Measurements from ENCODE around the gene LRTM2. TPM values are rescaled to one million over a fixed set of nuclear protein-coding genes. Genes with fewer than 3 reads are reported as not detected.

Gene LRTM2
- polyA plus RNA-seq (2012; ENCODE audit: missing spikeins), result not detected

DNA sequence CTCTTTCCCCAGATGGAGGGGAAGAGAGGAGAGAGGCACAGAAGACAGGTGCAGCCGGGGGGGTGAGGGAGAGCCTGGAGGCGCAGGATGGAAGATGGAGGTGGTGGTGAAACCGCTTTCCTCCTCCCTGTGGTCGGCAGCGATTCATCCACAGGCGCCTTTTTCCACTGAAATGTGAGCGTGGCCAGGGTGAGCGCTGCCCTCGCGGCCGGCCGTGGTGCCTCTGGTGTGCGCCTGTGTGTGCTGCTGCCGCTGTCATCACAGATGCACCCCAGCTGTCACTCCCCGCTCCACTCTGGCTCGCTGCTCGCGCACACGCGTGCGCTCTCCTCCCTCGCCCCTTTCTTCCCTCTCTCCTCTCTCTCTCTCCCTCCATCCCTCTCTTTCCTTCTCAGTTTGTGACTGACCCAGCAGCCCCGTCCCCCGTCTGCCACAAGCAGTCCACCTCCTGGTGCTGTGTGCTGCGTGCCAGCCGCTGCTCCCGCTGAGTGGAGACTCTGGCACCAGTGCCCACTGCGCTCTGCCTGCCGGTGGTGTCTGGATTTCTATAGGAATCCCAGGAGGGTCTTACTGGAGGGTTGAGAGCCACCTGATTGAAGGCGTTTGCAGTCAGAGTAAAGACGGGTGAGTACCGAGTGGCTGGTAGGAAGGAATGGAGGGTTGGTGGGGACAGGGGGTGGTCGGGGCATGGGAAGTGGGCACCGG, at the start of gene LRTM2:
Gene LRTM2, plus strand, starts transcription at position 375 of the 705 bp plus-strand sequence. CDS start 7,584 bp downstream, outside the sequence.
- TF ChIP-seq POLR2A (IDR thresholded peaks at IDR 0.05; ENCODE audit: low read depth, low read length) (no peak), TAF1 (IDR thresholded peaks at IDR 0.05; ENCODE audit: borderline replicate concordance, low read depth, low read length) (no peak)
- DNase-seq (ENCODE audit: insufficient read length) (no peak), FAIRE-seq (no peak)

DNA sequence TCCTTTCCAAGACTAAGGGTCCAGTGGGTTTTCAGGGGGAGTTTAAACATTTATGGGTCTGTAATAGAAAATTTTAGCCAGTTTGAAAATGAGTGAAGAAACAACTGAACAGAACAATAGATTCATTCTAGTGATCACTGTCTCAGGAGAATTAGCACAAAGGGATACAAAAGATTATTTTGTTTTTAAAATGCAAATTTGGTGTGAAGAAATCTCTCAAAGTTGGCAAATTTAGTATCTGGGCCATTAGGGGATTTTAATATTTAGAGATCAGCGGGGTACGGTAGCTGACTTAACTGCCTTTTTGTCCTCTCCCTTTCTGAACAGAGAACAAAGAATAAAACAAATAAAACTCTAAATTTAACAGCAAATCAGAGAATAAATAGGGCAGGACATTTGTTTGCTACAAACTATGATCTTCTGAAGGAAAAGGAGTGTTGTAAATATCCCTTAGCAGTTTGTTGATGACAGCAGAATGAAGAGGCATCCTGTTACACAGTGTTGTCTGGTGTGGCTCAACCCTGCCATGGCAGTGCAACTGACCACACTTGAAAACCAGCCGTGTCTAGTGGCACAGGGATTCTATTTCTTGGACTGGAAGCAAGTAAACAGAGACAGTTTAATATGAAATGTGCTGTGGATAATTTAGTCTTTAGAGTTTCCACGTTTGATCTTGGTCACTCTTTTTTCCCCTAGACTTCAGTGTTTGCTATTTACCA, 46.3 kb upstream of the LRTM2 start:
- peak; percentile 5 for FAIRE-seq
- no peak for DNase-seq (ENCODE audit: insufficient read length)

GRCh38 chr12:1776170-1776921, 44.0 kb upstream of the LRTM2 start:
- DNase-seq (ENCODE audit: insufficient read length) (no peak), FAIRE-seq (no peak)
- TF ChIP-seq TAF1 (IDR thresholded peaks at IDR 0.05; ENCODE audit: borderline replicate concordance, low read depth, low read length), result no peak
- TF ChIP-seq POLR2A (IDR thresholded peaks at IDR 0.05; ENCODE audit: low read depth, low read length), result no peak

More for the DNA sequence above, 46.3 kb upstream of the LRTM2 start:
- TF ChIP-seq TAF1 (IDR thresholded peaks at IDR 0.05; ENCODE audit: borderline replicate concordance, low read depth, low read length) (no peak), POLR2A (IDR thresholded peaks at IDR 0.05; ENCODE audit: low read depth, low read length) (no peak), POLR2AphosphoS5 (IDR thresholded peaks at IDR 0.05; ENCODE audit: low read depth, low read length) (no peak)

- FAIRE-seq (no peak), DNase-seq (ENCODE audit: insufficient read length) (no peak)
- TF ChIP-seq TAF1 (IDR thresholded peaks at IDR 0.05; ENCODE audit: borderline replicate concordance, low read depth, low read length), result no peak
- no peak for TF ChIP-seq POLR2AphosphoS5 (IDR thresholded peaks at IDR 0.05; ENCODE audit: low read depth, low read length)
- TF ChIP-seq POLR2A (IDR thresholded peaks at IDR 0.05; ENCODE audit: low read depth, low read length), result no peak
These were observed 42.6 kb upstream of the LRTM2 start for GRCh38 chr12:1777798-1778197.

DNA sequence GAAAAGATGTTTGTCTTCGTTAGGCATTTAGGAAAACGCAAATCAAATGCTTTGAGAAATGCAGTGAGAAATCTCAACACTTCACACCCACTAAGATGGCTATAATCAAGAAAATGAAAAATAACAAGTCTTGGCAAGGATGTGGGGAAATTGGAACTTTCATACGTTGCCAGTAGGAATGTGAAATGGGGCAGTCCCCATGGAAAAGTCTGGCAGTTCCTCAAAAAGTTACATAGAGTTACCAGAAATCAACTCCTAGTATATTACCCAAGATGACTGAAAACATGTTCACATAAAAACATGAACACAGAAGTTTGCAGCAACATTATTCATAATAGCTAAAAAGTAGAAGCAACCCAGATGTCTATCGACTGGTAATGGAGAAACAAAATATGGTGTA, 41.5 kb upstream of the LRTM2 start:
- DNase-seq (ENCODE audit: insufficient read length) (no peak), FAIRE-seq (peak; percentile 70)
- no peak for TF ChIP-seq POLR2A (IDR thresholded peaks at IDR 0.05; ENCODE audit: low read depth, low read length)
- TF ChIP-seq POLR2AphosphoS5 (IDR thresholded peaks at IDR 0.05; ENCODE audit: low read depth, low read length), result no peak
- TF ChIP-seq TAF1 (IDR thresholded peaks at IDR 0.05; ENCODE audit: borderline replicate concordance, low read depth, low read length), result no peak

DNA sequence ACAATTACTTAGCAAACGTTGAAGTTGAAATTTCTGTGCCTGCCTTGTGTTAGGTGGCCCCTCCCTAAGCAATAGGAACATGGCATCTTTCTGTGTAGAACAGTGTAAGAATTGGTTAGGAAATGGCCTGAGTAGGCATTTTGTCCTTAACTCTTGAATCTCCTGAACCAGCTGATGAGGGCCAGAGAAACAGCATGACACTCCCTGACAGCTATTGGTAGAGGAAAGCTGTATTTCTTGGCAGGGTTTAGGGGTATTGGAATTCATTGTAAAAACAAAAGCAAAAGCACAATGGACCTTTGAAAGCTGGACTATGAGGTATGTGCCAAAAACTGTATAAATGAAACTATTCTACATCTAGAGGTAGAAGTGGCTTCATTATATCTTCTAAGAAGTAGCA, 40.6 kb upstream of the LRTM2 start:
- TF ChIP-seq TAF1 (IDR thresholded peaks at IDR 0.05; ENCODE audit: borderline replicate concordance, low read depth, low read length) (no peak), POLR2AphosphoS5 (IDR thresholded peaks at IDR 0.05; ENCODE audit: low read depth, low read length) (no peak), POLR2A (IDR thresholded peaks at IDR 0.05; ENCODE audit: low read depth, low read length) (no peak)
- DNase-seq (ENCODE audit: insufficient read length), result no peak
- FAIRE-seq, result no peak

DNA sequence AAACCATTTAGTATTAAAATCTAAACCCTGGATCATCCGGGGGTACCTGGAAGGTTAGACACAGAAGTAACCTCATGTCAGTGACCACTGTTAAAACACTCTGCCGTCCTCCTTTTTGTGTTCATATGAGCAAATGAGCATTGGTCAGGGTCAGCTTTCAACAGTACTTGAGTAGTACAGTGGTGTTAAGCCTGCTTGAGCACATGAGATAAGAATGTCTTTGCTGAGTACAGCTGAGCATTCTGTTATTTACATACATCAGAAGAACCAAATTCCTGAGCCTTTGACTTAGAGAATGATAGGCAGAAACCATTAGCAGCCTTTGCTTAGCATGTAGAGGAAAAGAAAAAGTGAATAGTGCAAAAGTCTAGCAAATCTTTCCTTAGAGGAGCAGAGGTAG, 38.6 kb upstream of the LRTM2 start:
- DNase-seq (ENCODE audit: insufficient read length) (no peak), FAIRE-seq (no peak)
- no peak for TF ChIP-seq TAF1 (IDR thresholded peaks at IDR 0.05; ENCODE audit: borderline replicate concordance, low read depth, low read length)
- no peak for TF ChIP-seq POLR2A (IDR thresholded peaks at IDR 0.05; ENCODE audit: low read depth, low read length)
- TF ChIP-seq POLR2AphosphoS5 (IDR thresholded peaks at IDR 0.05; ENCODE audit: low read depth, low read length), result no peak

- DNase-seq (ENCODE audit: insufficient read length) (no peak), FAIRE-seq (no peak)
- no peak for TF ChIP-seq POLR2AphosphoS5 (IDR thresholded peaks at IDR 0.05; ENCODE audit: low read depth, low read length)
- TF ChIP-seq POLR2A (IDR thresholded peaks at IDR 0.05; ENCODE audit: low read depth, low read length), result no peak
- no peak for TF ChIP-seq TAF1 (IDR thresholded peaks at IDR 0.05; ENCODE audit: borderline replicate concordance, low read depth, low read length)
These were observed 38.1 kb upstream of the LRTM2 start for GRCh38 chr12:1782215-1782614.

DNA sequence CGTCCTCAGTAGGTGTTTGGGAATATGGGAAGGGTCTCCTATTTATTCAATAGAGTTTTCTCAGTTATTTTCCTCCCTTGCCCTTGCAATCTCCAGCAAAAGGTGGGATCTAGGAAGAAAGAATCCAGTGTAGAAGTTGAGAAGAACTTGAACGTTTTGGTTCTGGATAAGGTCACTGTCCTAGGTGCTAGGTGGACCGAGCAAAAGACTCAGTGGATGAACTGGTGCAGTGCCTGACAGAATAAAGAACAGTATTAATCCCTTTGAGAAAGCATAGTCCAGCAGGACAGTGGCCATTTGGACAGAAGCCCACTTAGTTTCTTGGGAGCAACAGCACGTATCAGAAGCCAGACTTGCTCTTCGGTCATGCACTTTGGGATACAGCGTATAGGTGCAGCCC, 32.7 kb upstream of the LRTM2 start:
- FAIRE-seq (no peak), DNase-seq (ENCODE audit: insufficient read length) (no peak)
- no peak for TF ChIP-seq POLR2A (IDR thresholded peaks at IDR 0.05; ENCODE audit: low read depth, low read length)
- TF ChIP-seq POLR2AphosphoS5 (IDR thresholded peaks at IDR 0.05; ENCODE audit: low read depth, low read length), result no peak
- TF ChIP-seq TAF1 (IDR thresholded peaks at IDR 0.05; ENCODE audit: borderline replicate concordance, low read depth, low read length), result no peak

DNA sequence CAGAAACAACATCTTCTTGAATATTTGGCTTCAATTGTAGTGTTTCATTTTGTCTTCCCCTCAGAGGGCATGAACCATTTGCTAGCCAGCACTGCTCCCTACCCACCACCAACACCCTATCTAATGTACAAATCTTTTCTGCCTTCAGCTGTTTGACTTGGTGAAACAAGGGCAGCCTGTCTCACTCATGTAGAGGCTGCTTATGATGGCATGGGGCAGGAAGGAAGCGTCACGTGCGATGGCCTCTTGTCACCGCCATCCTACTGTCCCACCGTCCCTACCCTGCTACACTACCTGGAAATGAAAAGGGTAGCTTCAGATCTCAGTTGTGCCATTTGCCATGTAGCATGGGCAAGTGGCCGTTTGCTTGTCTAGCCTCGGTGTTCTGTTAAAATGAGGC, 29.9 kb upstream of the LRTM2 start:
- no peak for DNase-seq (ENCODE audit: insufficient read length)
- no peak for TF ChIP-seq TAF1 (IDR thresholded peaks at IDR 0.05; ENCODE audit: borderline replicate concordance, low read depth, low read length)
- no peak for FAIRE-seq

DNA sequence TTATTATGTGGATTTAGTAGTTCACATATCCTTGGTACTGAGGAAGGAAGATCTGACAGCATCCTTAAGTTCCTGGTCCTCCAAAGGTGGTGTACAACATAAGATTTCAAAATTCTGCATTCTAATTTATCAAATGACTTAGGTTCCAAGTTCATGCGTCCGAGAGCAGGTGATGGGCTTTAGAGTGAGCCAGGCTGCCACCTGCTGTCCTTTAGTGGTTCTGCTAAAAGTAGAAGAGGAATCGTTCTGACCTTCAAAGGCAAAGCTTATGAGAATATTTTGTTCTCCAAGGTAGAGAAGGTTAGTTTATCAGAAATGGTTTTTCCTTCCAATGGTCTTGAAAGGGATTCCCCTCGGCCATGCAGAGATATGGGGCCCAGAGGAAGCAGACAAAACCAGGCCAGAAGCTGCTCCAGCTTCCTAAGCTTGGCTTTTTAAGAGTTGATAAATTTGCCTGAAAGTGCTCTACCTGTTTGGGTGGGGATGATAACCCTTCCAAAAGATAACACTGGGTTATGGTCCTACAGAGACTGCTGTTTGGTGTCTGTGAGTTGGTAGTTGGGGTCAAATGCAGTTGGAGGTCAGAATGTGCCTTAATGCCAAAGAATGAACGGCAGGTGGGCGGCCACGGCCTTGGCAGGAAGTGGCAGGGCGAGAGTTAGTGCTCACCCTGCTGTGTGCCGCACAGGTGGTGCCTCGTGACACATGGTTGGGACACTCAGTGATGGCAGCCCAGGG, 29.1 kb upstream of the LRTM2 start:
- FAIRE-seq (peak; percentile 94), DNase-seq (ENCODE audit: insufficient read length) (no peak)
- TF ChIP-seq POLR2AphosphoS5 (IDR thresholded peaks at IDR 0.05; ENCODE audit: low read depth, low read length), result no peak
- TF ChIP-seq POLR2A (IDR thresholded peaks at IDR 0.05; ENCODE audit: low read depth, low read length), result no peak
- TF ChIP-seq TAF1 (IDR thresholded peaks at IDR 0.05; ENCODE audit: borderline replicate concordance, low read depth, low read length), result no peak
